Natural killer cell (primary cell): ENCODE measurements around the gene DIP2C. TPM values are rescaled to one million over a fixed set of nuclear protein-coding genes. Genes with fewer than 3 reads are reported as not detected.

Experiments
- ATAC-seq, 3 donors: fragments of 150-1000 bp in 2 of 3; fragments of 200-7000 bp in 1 of 3; cut with Tn5 transposase; 1 replicate in 1 of 3; 2 replicates in 2 of 3; pipeline ENCODE4 v1.10.0; 2021; ENCODE audit warnings: mild to moderate bottlenecking in 2 of 3, moderate library complexity in 2 of 3
- DNase-seq, 2 donors: peaks; one replicate each; pipeline versions ENCODE4 v3.0.0 to v3.0.0-alpha.2; 2013 to 2021; ENCODE audit warnings: mixed read lengths in 1 of 2
- H3K27ac ChIP-seq: one replicate; pipeline ENCODE4 v1.5.1; 2013; ENCODE audit warnings: mild to moderate bottlenecking, low read length
- H3K27me3 ChIP-seq: one replicate; pipeline ENCODE4 v1.6.1; 2013; ENCODE audit warnings: low read length; ENCODE audit not compliant: control insufficient read depth, insufficient read depth
- H3K36me3 ChIP-seq: one replicate; pipeline ENCODE4 v1.6.1; 2013; ENCODE audit warnings: low read length; ENCODE audit not compliant: control insufficient read depth, insufficient read depth
- H3K4me1 ChIP-seq: one replicate; pipeline ENCODE4 v1.6.1; 2013; ENCODE audit warnings: low read length; ENCODE audit not compliant: control insufficient read depth, insufficient read depth
- H3K4me3 ChIP-seq: one replicate; pipeline ENCODE4 v1.5.1; 2013; ENCODE audit warnings: low read length
- H3K9me3 ChIP-seq: one replicate; pipeline ENCODE4 v1.6.1; 2013; ENCODE audit warnings: low read length; ENCODE audit not compliant: control insufficient read depth, insufficient read depth
- H3K27ac Mint-ChIP-seq, 2 donors: one replicate each; pipeline ENCODE4 v1.8.0; 2022; ENCODE audit warnings: mild to moderate bottlenecking in 2 of 2, mixed read lengths in 2 of 2, moderate library complexity in 1 of 2
- H3K27me3 Mint-ChIP-seq, 2 donors: one replicate each; pipeline ENCODE4 v1.8.0; 2022; ENCODE audit warnings: low read depth in 2 of 2, mixed read lengths in 2 of 2
- H3K36me3 Mint-ChIP-seq: one replicate; pipeline ENCODE4 v1.8.0; 2022; ENCODE audit warnings: mixed read lengths
- H3K4me1 Mint-ChIP-seq, 2 donors: one replicate each; pipeline ENCODE4 v1.8.0; 2022; ENCODE audit warnings: mixed read lengths in 2 of 2
- H3K4me3 Mint-ChIP-seq: one replicate; pipeline ENCODE4 v1.8.0; 2022; ENCODE audit warnings: mild to moderate bottlenecking, moderate library complexity, mixed read lengths
- H3K9me3 Mint-ChIP-seq, 2 donors: one replicate each; pipeline ENCODE4 v1.8.0; 2022; ENCODE audit warnings: mixed read lengths in 2 of 2
- CTCF ChIP-seq: fragments of 200-600 bp; IDR thresholded peaks from one replicate; pipeline ENCODE4 v1.8.0; 2022; ENCODE audit warnings: antibody characterized with exemption
- WGBS: methylation state at CpG from one replicate; pipeline ENCODE4 v1.1.7; 2013; ENCODE audit warnings: missing lambda C conversion rate; ENCODE audit not compliant: insufficient coverage; 5-methylcytosine and 5-hydroxymethylcytosine counted together
- intact Hi-C: fragments of 100-400 bp; cut with micrococcal nuclease; formaldehyde crosslinking; loops from one replicate; pipeline ENCODE4 v1.14.2; 2022
- total RNA-seq, 4 donors: library from RNA; stranded (reverse); fragments of 120-200 nt in 1 of 4; gene quantifications; one replicate each; pipeline versions ENCODE4 v1.2.3 to v1.2.4, GENCODE V29; 2013 to 2022

The DIP2C gene
- total RNA-seq, 3 donors from 2014 or later (not counting 1 experiment from before 2014, with no cell fraction given): 1.5 to 5.8 (median 3.8) TPM

- no peaks in the 10 kb centered on the region for H3K36me3 Mint-ChIP-seq
- 93% methylated on average over 2 of the region's 2 CpGs for WGBS
Observed at GRCh38 chr10:712575-712974, 23.1 kb upstream of the DIP2C start.

GRCh38 chr10:712089-712488 lies 22.6 kb upstream of the DIP2C start:
- DNase-seq (no peak), ATAC-seq (no peak)
- Histone ChIP-seq H3K27me3 (no peaks in the 10 kb centered on the region), H3K4me1 (no peaks in the 10 kb centered on the region), H3K9me3 (no peaks in the 10 kb centered on the region), H3K27ac (no peak overlapping the region), H3K4me3 (no peak overlapping the region), H3K36me3 (no peaks in the 10 kb centered on the region)
- peaks cover 16 to 29% of the 10 kb centered on the region in 2 donors for H3K27me3 Mint-ChIP-seq
- no peak overlapping the region for H3K27ac Mint-ChIP-seq
- no peaks in the 10 kb centered on the region for H3K36me3 Mint-ChIP-seq
- H3K4me3 Mint-ChIP-seq: no peak overlapping the region
- 94% methylated on average over 5 of the region's 5 CpGs for WGBS
- no peak for TF ChIP-seq CTCF
- peaks cover 0 to 2% of the 10 kb centered on the region in 2 donors for H3K9me3 Mint-ChIP-seq
- no peaks in the 10 kb centered on the region for H3K4me1 Mint-ChIP-seq
- intact Hi-C loops: no loop called here

More at GRCh38 chr10:712575-712974, 23.1 kb upstream of the DIP2C start:
- Histone ChIP-seq H3K27me3 (no peaks in the 10 kb centered on the region), H3K27ac (no peak overlapping the region), H3K9me3 (no peaks in the 10 kb centered on the region), H3K4me3 (no peak overlapping the region), H3K36me3 (no peaks in the 10 kb centered on the region), H3K4me1 (no peaks in the 10 kb centered on the region)
- Mint-ChIP-seq H3K4me3 (no peak overlapping the region), H3K27ac (no peak overlapping the region), H3K4me1 (no peaks in the 10 kb centered on the region), H3K9me3 (peaks cover 0 to 2% of the 10 kb centered on the region in 2 donors), H3K27me3 (peaks cover 12 to 24% of the 10 kb centered on the region in 2 donors)
- TF ChIP-seq CTCF: no peak
- intact Hi-C loops: no loop called here
- DNase-seq: no peak
- no peak for ATAC-seq

- H3K36me3 Mint-ChIP-seq: no peaks in the 10 kb centered on the region
- Histone ChIP-seq H3K4me3 (no peak overlapping the region), H3K27me3 (no peaks in the 10 kb centered on the region), H3K9me3 (no peaks in the 10 kb centered on the region), H3K27ac (no peak overlapping the region), H3K4me1 (no peaks in the 10 kb centered on the region), H3K36me3 (no peaks in the 10 kb centered on the region)
- no peak overlapping the region for H3K27ac Mint-ChIP-seq
- ATAC-seq (no peak), DNase-seq (no peak)
- no peak for TF ChIP-seq CTCF
- H3K4me1 Mint-ChIP-seq: no peaks in the 10 kb centered on the region
- peaks cover 27 to 44% of the 10 kb centered on the region in 2 donors for H3K27me3 Mint-ChIP-seq
- intact Hi-C loops: no loop called here
- H3K4me3 Mint-ChIP-seq: no peak overlapping the region
- WGBS: no CpG with 5 or more reads among the region's 1 CpG
- no peaks in the 10 kb centered on the region for H3K9me3 Mint-ChIP-seq
Observed at GRCh38 chr10:707861-708260, 18.4 kb upstream of the DIP2C start.

- Histone ChIP-seq H3K27ac (no peak overlapping the region), H3K4me1 (no peaks in the 10 kb centered on the region), H3K36me3 (no peaks in the 10 kb centered on the region), H3K27me3 (no peaks in the 10 kb centered on the region), H3K4me3 (no peak overlapping the region), H3K9me3 (no peaks in the 10 kb centered on the region)
- Mint-ChIP-seq H3K27ac (no peak overlapping the region), H3K36me3 (no peaks in the 10 kb centered on the region), H3K4me3 (no peak overlapping the region), H3K4me1 (no peaks in the 10 kb centered on the region), H3K27me3 (peaks cover 30 to 48% of the 10 kb centered on the region in 2 donors), H3K9me3 (no peaks in the 10 kb centered on the region)
- ATAC-seq (no peak), DNase-seq (no peak)
- no CpG with 5 or more reads among the region's 1 CpG for WGBS
- no peak for TF ChIP-seq CTCF
- intact Hi-C loops: no loop called here
Observed at GRCh38 chr10:707456-707855, 18.0 kb upstream of the DIP2C start.
